GM21390 (cell line): ENCODE results near the gene CISH.

Experiments
- ATAC-seq: cut with Tn5 transposase; IDR thresholded peaks from one replicate; pipeline ENCODE4 v1.9.1; 2021; ENCODE audit not compliant: unreplicated experiment

The CISH gene

GRCh38 chr3:50600141-50600753 lies 11.3 kb downstream of the CISH start:
- ATAC-seq, result no peak

GRCh38 chr3:50599716-50600118 lies 11.9 kb downstream of the CISH start:
- no peak for ATAC-seq

- no peak for ATAC-seq
Observed at GRCh38 chr3:50599115-50599715, 12.4 kb downstream of the CISH start.

GRCh38 chr3:50594253-50594785 lies 17.3 kb downstream of the CISH start:
- no peak for ATAC-seq

GRCh38 chr3:50592568-50592967 lies 19.0 kb downstream of the CISH start:
- no peak for ATAC-seq

GRCh38 chr3:50591196-50591741 lies 20.3 kb downstream of the CISH start:
- ATAC-seq, result no peak

GRCh38 chr3:50588759-50589433 lies 22.7 kb downstream of the CISH start:
- ATAC-seq, result no peak

GRCh38 chr3:50587806-50588758 lies 23.5 kb downstream of the CISH start:
- ATAC-seq, result peak; percentile 31

GRCh38 chr3:50587373-50587772 lies 24.2 kb downstream of the CISH start:
- ATAC-seq, result no peak

GRCh38 chr3:50586763-50587070 lies 24.9 kb downstream of the CISH start:
- ATAC-seq, result no peak

- ATAC-seq, result no peak
Observed at GRCh38 chr3:50585919-50586762, 25.4 kb downstream of the CISH start.

GRCh38 chr3:50584391-50584790 lies 27.2 kb downstream of the CISH start:
- no peak for ATAC-seq

- no peak for ATAC-seq
Observed at GRCh38 chr3:50583897-50584296, 27.7 kb downstream of the CISH start.

GRCh38 chr3:50582083-50582482 lies 29.5 kb downstream of the CISH start:
- ATAC-seq, result no peak

- no peak for ATAC-seq
Observed at GRCh38 chr3:50581459-50581842, 30.1 kb downstream of the CISH start.

- ATAC-seq, result no peak
Observed at GRCh38 chr3:50580683-50581458, 30.7 kb downstream of the CISH start.

- ATAC-seq, result no peak
Observed at GRCh38 chr3:50577348-50577747, 34.2 kb downstream of the CISH start.

- ATAC-seq, result no peak
Observed at GRCh38 chr3:50575372-50575771, 36.2 kb downstream of the CISH start.

GRCh38 chr3:50574444-50574831 lies 37.1 kb downstream of the CISH start:
- no peak for ATAC-seq
